AG10803 (cell line): Measurements from ENCODE around the gene DHRS9.

Source experiments
- DNase-seq: peaks from one replicate; pipeline ENCODE4 v3.0.0; 2010; ENCODE audit warnings: low read depth
- H3K4me3 ChIP-seq: 2 replicates; pipeline ENCODE4 v1.5.1; 2011; ENCODE audit warnings: mild to moderate bottlenecking, low read length, control low read depth
- CTCF ChIP-seq: conservative IDR thresholded peaks from 2 replicates; pipeline ENCODE4 v1.5.1; 2011; ENCODE audit warnings: mild to moderate bottlenecking, low read length, control low read depth, inconsistent platforms

Gene DHRS9

GRCh38 chr2:169073963-169074751 is 4.8 kb downstream of the DHRS9 start:
- no peak for DNase-seq
- TF ChIP-seq CTCF: no peak
- H3K4me3 ChIP-seq: no peak overlapping the region

- no peak for TF ChIP-seq CTCF
- no peak for DNase-seq
- no peak overlapping the region for H3K4me3 ChIP-seq
Measured at GRCh38 chr2:169077674-169078240, 8.4 kb downstream of the DHRS9 start.

GRCh38 chr2:169080250-169081069 is 11.1 kb downstream of the DHRS9 start:
- no peak for TF ChIP-seq CTCF
- DNase-seq: no peak
- H3K4me3 ChIP-seq: no peak overlapping the region

- no peak for DNase-seq
- H3K4me3 ChIP-seq: no peak overlapping the region
- TF ChIP-seq CTCF: no peak
Measured at GRCh38 chr2:169081551-169081950, 12.2 kb downstream of the DHRS9 start.

- H3K4me3 ChIP-seq: no peak overlapping the region
- DNase-seq: no peak
Measured at GRCh38 chr2:169082995-169083394, 13.6 kb downstream of the DHRS9 start.

GRCh38 chr2:169086893-169087467 is 17.6 kb downstream of the DHRS9 start:
- no peak for DNase-seq
- H3K4me3 ChIP-seq: no peak overlapping the region
- TF ChIP-seq CTCF: no peak

More at GRCh38 chr2:169082995-169083394, 13.6 kb downstream of the DHRS9 start:
- no peak for TF ChIP-seq CTCF
